Measurements from ENCODE around the gene PLXND1. TPM values are rescaled to one million over a fixed set of nuclear protein-coding genes. Genes with fewer than 3 reads are reported as not detected.

The PLXND1 gene
- total and polyA plus RNA-seq, 7 experiments from 2014 or later: 0.38 to 82.5 (median 7.1) TPM; not detected in 1

DNA sequence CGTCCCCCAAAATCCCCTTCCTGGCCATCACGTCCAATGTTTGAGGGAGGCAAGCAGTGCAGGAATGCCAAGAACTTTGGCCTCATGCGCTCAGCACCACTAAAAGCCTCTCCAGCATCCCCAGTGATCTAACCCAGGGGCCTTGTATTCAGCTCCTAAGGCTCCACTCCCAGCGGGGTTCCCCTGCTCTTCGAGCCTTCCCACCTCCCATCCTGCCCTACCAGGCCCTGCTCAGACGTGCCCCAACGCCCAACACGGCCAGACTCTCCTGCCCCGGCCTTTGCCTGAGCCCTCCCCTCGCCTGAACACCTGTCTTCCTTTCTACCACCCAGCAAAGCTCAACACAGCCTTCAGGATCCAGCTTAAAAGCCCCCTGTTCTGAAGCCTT, 30.5 kb downstream of the PLXND1 start:
- POLR2A ChIA-PET: interaction anchor here (1.6 to 2.6 kb wide), 3 partner anchors 17 to 260 kb away, joined by 6 to 12 read pairs (median 9); partner anchors contain the start of genes IFT122 and MBD4
- Histone ChIP-seq H3K27ac (ENCODE audit: low read depth, low read length) (no peak overlapping the region), H3K27me3 (ENCODE audit: control insufficient read depth in 2 of 2, insufficient read depth in 2 of 2, low read length in 2 of 2) (no peaks in the 10 kb centered on the region), H3K4me1 (ENCODE audit: control insufficient read depth in 2 of 2, insufficient read depth in 2 of 2, low read length in 2 of 2) (peaks cover 20 to 50% of the 10 kb centered on the region in 2 donors), H3K9me3 (ENCODE audit: control insufficient read depth in 2 of 3, low read length in 3 of 3) (no peaks in the 10 kb centered on the region), H3K36me3 (ENCODE audit: control insufficient read depth in 2 of 3, insufficient read depth in 3 of 3, low read length in 3 of 3) (no peaks in the 10 kb centered on the region), H3K4me3 (ENCODE audit: low read length) (peak overlapping the region; percentile 15)
- CTCF ChIA-PET: no interaction called here
- Mint-ChIP-seq H3K36me3 (no peaks in the 10 kb centered on the region), H3K4me3 (peak overlapping the region in 4 of 10 donors; percentile 13 to 65 (median 34)), H3K27me3 (no peaks in the 10 kb centered on the region), H3K9me3 (no peaks in the 10 kb centered on the region), H3K27ac (peak overlapping the region; percentile 10 to 96 (median 89)), H3K4me1 (peaks cover 4 to 29% (median 20%) of the 10 kb centered on the region in 7 donors)
- intact Hi-C loops (cut with micrococcal nuclease): loop anchor here in 1 of 2 donors (2.0 to 5.0 kb wide), 2 partner anchors 19 to 51 kb away; no protein-coding TSS in a partner anchor
- ATAC-seq: no peak
- no peak for DNase-seq

DNA sequence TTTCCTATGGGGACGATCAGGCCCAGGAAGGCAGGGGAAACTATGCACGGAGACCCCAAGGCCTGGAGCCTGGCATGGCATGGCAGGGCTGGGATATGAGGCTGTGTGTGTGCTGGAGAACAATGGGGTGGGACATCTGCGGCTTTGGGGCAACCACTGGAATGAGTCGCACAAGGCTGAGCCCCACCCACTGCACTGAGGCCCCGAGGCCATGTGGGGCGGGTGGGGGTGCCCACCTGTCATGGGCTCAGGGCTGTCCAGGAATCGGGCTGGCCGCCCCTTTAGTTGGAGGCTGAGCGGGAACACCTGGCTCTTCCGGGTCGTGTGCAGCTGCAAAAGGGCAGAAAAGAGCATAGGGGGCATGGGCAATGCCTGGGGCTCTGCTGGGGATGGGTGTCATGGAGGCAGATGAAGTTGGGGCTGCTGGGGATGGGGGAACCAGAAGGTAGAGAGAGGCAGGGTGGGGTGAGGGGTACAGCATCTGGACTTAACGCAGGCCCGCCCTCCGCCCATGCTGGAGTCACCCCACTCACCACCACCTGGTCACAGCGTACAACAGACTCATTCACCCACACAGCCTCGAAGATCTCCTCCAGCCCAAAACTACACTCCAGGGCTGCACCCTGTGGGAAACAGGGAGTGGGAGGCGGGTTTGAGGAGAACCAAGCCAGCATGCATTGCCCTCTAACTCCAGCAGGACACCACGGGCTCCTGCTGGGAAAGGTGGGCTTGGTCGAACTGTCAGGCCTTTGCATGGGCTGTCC, 31.1 kb downstream of the PLXND1 start:
- intact Hi-C loops (cut with micrococcal nuclease): loop anchor here in 1 of 2 donors (5.0 kb wide), 1 partner anchor 52 kb away; no protein-coding TSS in a partner anchor
- peaks cover 4 to 29% (median 20%) of the 10 kb centered on the region in 7 donors for H3K4me1 Mint-ChIP-seq
- peaks cover 20 to 50% of the 10 kb centered on the region in 2 donors for H3K4me1 ChIP-seq (ENCODE audit: control insufficient read depth in 2 of 2, insufficient read depth in 2 of 2, low read length in 2 of 2)

DNA sequence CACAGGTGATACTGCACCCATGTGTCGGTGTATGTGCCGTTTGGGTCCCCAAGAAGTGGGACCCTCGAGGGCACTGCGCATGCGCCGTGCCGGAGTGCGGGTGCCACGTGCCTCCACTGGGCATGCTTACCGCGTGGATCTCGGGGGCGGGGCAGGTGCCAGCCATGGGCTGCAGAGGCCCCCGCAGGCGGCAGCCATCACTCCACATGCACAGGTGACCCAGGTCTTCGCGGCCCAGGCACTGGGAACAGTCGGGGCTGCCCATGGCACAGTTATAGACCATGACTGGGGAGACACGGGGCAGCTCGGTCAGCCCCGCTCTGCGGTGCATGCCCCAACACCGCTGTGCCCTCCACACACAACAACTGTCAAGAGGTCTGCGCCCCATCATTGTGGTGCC, 32.3 kb downstream of the PLXND1 start:
- H3K27ac ChIP-seq (ENCODE audit: low read depth, low read length): no peak overlapping the region
- POLR2A ChIA-PET: interaction anchor here (0.6 kb wide), 1 partner anchor 44 kb away, joined by 3 read pairs; no protein-coding TSS in a partner anchor

More for the DNA sequence above, 31.1 kb downstream of the PLXND1 start:
- Histone ChIP-seq H3K27ac (ENCODE audit: low read depth, low read length) (no peak overlapping the region), H3K36me3 (ENCODE audit: control insufficient read depth in 2 of 3, insufficient read depth in 3 of 3, low read length in 3 of 3) (no peaks in the 10 kb centered on the region), H3K4me3 (ENCODE audit: low read length) (no peak overlapping the region), H3K9me3 (ENCODE audit: control insufficient read depth in 2 of 3, low read length in 3 of 3) (no peaks in the 10 kb centered on the region), H3K27me3 (ENCODE audit: control insufficient read depth in 2 of 2, insufficient read depth in 2 of 2, low read length in 2 of 2) (no peaks in the 10 kb centered on the region)
- Mint-ChIP-seq H3K27ac (peak overlapping the region in 7 of 9 donors; percentile 65 to 96 (median 79)), H3K36me3 (no peaks in the 10 kb centered on the region), H3K9me3 (no peaks in the 10 kb centered on the region), H3K4me3 (peak overlapping the region in 1 of 10 donors; percentile 33), H3K27me3 (no peaks in the 10 kb centered on the region)
- ChIA-PET CTCF (no interaction called here), POLR2A (interaction anchor here (2.6 kb wide), 1 partner anchor 18 kb away, joined by 12 read pairs; no protein-coding TSS in a partner anchor)
- DNase-seq (no peak), ATAC-seq (no peak)

DNA sequence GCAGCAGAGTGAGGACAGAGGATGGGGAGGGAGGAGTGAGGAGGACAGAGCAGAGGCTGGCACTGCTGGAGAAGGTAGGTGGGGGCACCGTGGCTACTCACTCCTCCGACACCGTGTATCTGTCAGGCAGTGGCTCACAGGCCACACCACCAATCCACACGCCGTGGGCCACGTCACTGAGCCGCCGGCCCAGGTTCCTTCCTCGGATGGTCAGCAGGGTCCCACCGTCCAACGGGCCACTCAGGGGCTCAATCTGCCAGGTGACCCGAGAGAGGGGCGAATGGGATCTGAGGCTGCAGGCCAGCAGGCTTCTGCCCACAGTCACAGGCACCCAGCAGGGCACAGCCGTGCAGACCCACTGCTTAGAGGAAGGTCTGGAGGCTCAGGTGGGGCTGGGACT, 33.0 kb downstream of the PLXND1 start:
- H3K4me3 Mint-ChIP-seq: peak overlapping the region in 1 of 10 donors; percentile 69
- DNase-seq: no peak
- no peaks in the 10 kb centered on the region for H3K27me3 ChIP-seq (ENCODE audit: control insufficient read depth in 2 of 2, insufficient read depth in 2 of 2, low read length in 2 of 2)
- H3K27me3 Mint-ChIP-seq: no peaks in the 10 kb centered on the region
- peaks cover 0 to 1% (median 0%) of the 10 kb centered on the region in 11 donors for H3K9me3 Mint-ChIP-seq
- intact Hi-C loops (cut with micrococcal nuclease): no loop called here
- POLR2A ChIA-PET: no interaction called here
- no peak for ATAC-seq
- H3K4me1 ChIP-seq (ENCODE audit: control insufficient read depth in 2 of 2, insufficient read depth in 2 of 2, low read length in 2 of 2): peaks cover 20 to 44% of the 10 kb centered on the region in 2 donors
- H3K9me3 ChIP-seq (ENCODE audit: control insufficient read depth in 2 of 3, low read length in 3 of 3): no peaks in the 10 kb centered on the region
- H3K36me3 Mint-ChIP-seq: no peaks in the 10 kb centered on the region
- CTCF ChIA-PET: no interaction called here
- H3K27ac ChIP-seq (ENCODE audit: low read depth, low read length): no peak overlapping the region
- H3K4me3 ChIP-seq (ENCODE audit: low read length): no peak overlapping the region
- H3K36me3 ChIP-seq (ENCODE audit: control insufficient read depth in 2 of 3, insufficient read depth in 3 of 3, low read length in 3 of 3): no peaks in the 10 kb centered on the region
- H3K27ac Mint-ChIP-seq: peak overlapping the region in 5 of 9 donors; percentile 41 to 78 (median 72)
- peaks cover 4 to 25% (median 19%) of the 10 kb centered on the region in 7 donors for H3K4me1 Mint-ChIP-seq

More for the DNA sequence above, 32.3 kb downstream of the PLXND1 start:
- Mint-ChIP-seq H3K36me3 (no peaks in the 10 kb centered on the region), H3K4me1 (peaks cover 4 to 29% (median 20%) of the 10 kb centered on the region in 7 donors), H3K4me3 (no peak overlapping the region), H3K9me3 (no peaks in the 10 kb centered on the region), H3K27me3 (no peaks in the 10 kb centered on the region), H3K27ac (peak overlapping the region in 6 of 9 donors; percentile 28 to 71 (median 56))
- DNase-seq (no peak), ATAC-seq (no peak)
- CTCF ChIA-PET: no interaction called here
- Histone ChIP-seq H3K9me3 (ENCODE audit: control insufficient read depth in 2 of 3, low read length in 3 of 3) (no peaks in the 10 kb centered on the region), H3K27me3 (ENCODE audit: control insufficient read depth in 2 of 2, insufficient read depth in 2 of 2, low read length in 2 of 2) (no peaks in the 10 kb centered on the region), H3K4me3 (ENCODE audit: low read length) (no peak overlapping the region), H3K36me3 (ENCODE audit: control insufficient read depth in 2 of 3, insufficient read depth in 3 of 3, low read length in 3 of 3) (no peaks in the 10 kb centered on the region), H3K4me1 (ENCODE audit: control insufficient read depth in 2 of 2, insufficient read depth in 2 of 2, low read length in 2 of 2) (peaks cover 20 to 45% of the 10 kb centered on the region in 2 donors)
- intact Hi-C loops (cut with micrococcal nuclease): no loop called here

DNA sequence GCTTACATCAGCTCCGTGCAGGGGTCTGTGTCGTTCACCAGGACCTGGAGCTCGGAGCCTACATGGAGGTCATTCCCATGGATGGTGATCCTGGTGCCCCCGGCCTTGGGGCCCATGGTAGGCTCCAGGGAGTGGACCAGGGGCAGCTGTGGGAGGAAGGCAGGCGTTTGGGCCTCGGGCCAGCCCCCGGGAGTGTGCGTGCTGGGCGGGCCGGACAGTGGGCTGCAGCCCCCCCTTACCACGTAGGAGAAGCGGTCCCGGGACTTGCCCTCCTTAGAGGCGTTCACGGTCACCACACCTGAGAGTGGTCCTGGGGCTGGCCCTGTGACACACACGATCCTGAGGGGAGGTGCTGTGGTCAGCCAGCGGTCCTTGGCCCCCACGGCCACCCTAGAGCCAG, 33.9 kb downstream of the PLXND1 start:
- ATAC-seq: no peak

DNA sequence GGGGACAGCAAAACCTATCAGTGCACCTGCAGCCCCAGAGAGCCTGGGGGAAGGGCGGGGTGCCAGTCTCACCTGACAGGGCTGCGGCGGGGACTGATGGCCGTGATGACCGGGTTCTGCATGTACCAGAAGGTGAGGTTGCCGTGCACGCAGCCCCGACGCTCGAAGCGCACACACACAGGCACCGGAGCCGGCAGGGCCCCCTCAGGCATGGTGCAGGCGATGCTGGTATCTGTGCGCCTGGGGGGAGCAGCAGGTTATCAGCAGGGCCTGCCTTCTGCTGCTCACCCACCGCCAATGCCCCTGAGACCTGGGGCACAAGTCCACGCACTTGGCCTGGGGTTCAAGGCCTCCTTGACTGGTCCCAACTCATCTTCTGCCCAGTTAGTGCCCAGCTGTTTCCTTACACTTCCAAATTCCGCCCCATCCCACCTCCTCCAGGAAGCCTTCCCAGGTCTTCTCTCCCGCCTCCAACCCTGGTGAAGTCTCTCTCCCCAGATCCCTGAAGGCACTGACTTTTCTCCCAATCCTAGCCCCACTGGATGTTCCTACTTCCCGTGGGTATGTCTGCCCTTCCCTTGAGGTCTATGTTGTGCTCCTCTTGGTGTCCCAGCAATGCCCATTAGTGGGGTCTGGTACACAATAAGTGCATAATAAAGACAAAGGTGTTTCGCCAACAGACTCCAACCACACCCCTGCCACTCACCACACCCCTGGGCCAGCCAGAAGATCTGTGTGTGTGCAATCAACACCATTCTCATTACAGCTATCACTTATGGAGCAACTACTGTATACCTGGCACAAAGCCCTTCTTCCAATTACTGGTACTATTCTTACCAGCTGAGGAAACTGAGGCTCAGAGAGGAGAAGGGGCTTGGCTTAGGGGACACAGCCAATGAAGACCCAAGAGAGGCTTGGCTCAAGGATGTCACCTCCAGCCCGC, 34.6 kb downstream of the PLXND1 start:
- intact Hi-C loops (cut with micrococcal nuclease): no loop called here
- ChIA-PET CTCF (no interaction called here), POLR2A (interaction anchor here (0.6 kb wide), 1 partner anchor 14 kb away, joined by 3 read pairs; no protein-coding TSS in a partner anchor)
- Mint-ChIP-seq H3K27ac (peak overlapping the region in 1 of 9 donors; percentile 74), H3K27me3 (no peaks in the 10 kb centered on the region), H3K36me3 (no peaks in the 10 kb centered on the region), H3K4me1 (peaks cover 4 to 16% (median 10%) of the 10 kb centered on the region in 7 donors), H3K9me3 (peaks cover 0 to 1% (median 0%) of the 10 kb centered on the region in 11 donors), H3K4me3 (no peak overlapping the region)
- no peak for ATAC-seq
- Histone ChIP-seq H3K27me3 (ENCODE audit: control insufficient read depth in 2 of 2, insufficient read depth in 2 of 2, low read length in 2 of 2) (no peaks in the 10 kb centered on the region), H3K9me3 (ENCODE audit: control insufficient read depth in 2 of 3, low read length in 3 of 3) (no peaks in the 10 kb centered on the region), H3K36me3 (ENCODE audit: control insufficient read depth in 2 of 3, insufficient read depth in 3 of 3, low read length in 3 of 3) (no peaks in the 10 kb centered on the region), H3K4me1 (ENCODE audit: control insufficient read depth in 2 of 2, insufficient read depth in 2 of 2, low read length in 2 of 2) (peaks cover 13 to 38% of the 10 kb centered on the region in 2 donors), H3K4me3 (ENCODE audit: low read length) (no peak overlapping the region), H3K27ac (ENCODE audit: low read depth, low read length) (no peak overlapping the region)
- no peak for DNase-seq

More for the DNA sequence above, 33.9 kb downstream of the PLXND1 start:
- peaks cover 17 to 40% of the 10 kb centered on the region in 2 donors for H3K4me1 ChIP-seq (ENCODE audit: control insufficient read depth in 2 of 2, insufficient read depth in 2 of 2, low read length in 2 of 2)
- no peak overlapping the region for H3K4me3 ChIP-seq (ENCODE audit: low read length)
- CTCF ChIA-PET: no interaction called here
- H3K36me3 ChIP-seq (ENCODE audit: control insufficient read depth in 2 of 3, insufficient read depth in 3 of 3, low read length in 3 of 3): no peaks in the 10 kb centered on the region
- peak overlapping the region in 2 of 9 donors; percentile 41 to 72 for H3K27ac Mint-ChIP-seq
- no peaks in the 10 kb centered on the region for H3K36me3 Mint-ChIP-seq
- H3K4me3 Mint-ChIP-seq: no peak overlapping the region
- H3K27ac ChIP-seq (ENCODE audit: low read depth, low read length): no peak overlapping the region
- peaks cover 4 to 19% (median 13%) of the 10 kb centered on the region in 7 donors for H3K4me1 Mint-ChIP-seq
- no peaks in the 10 kb centered on the region for H3K27me3 ChIP-seq (ENCODE audit: control insufficient read depth in 2 of 2, insufficient read depth in 2 of 2, low read length in 2 of 2)
- POLR2A ChIA-PET: no interaction called here
- no peaks in the 10 kb centered on the region for H3K27me3 Mint-ChIP-seq
- H3K9me3 Mint-ChIP-seq: peaks cover 0 to 1% (median 0%) of the 10 kb centered on the region in 11 donors
- H3K9me3 ChIP-seq (ENCODE audit: control insufficient read depth in 2 of 3, low read length in 3 of 3): no peaks in the 10 kb centered on the region
- intact Hi-C loops (cut with micrococcal nuclease): no loop called here
- no peak for DNase-seq
